ENCODE measurements around the gene RIPK1. TPM values are rescaled to one million over a fixed set of nuclear protein-coding genes. Genes with fewer than 3 reads are reported as not detected.

Gene RIPK1
- total and polyA plus RNA-seq, 9 of the 15 experiments (the other 6 are each of a cell fraction or from before 2014, with no cell fraction given): 3.8 to 24.9 (median 17.7) TPM

- TF ChIP-seq ELK3 (CRISPR knock-in tag; IDR thresholded peaks at IDR 0.05): peak; percentile 84; the same call in 1 of the 2 replicates
- TF ChIP-seq SP2 (IDR thresholded peaks at IDR 0.05; ENCODE audit: extremely low read depth, low read depth, low read length, poor library complexity, severe bottlenecking): no peak
- no peak for TF ChIP-seq ETV6 (IDR thresholded peaks at IDR 0.05; ENCODE audit: borderline replicate concordance in 1 of 2, low read depth in 2 of 2, low read length in 1 of 2)
- no peak for TF ChIP-seq ETV6 (CRISPR knock-in tag; IDR thresholded peaks at IDR 0.05; ENCODE audit: borderline replicate concordance)
- TF ChIP-seq ZNF23 (CRISPR knock-in tag; IDR thresholded peaks at IDR 0.05): peak; percentile 41; the same call in 1 of the 2 replicates
- TF ChIP-seq ID3 (CRISPR knock-in tag; IDR thresholded peaks at IDR 0.05): no peak
- peak; percentile 65; the same call in 1 of the 2 replicates for TF ChIP-seq ID3 (tag; IDR thresholded peaks at IDR 0.05)
- TF ChIP-seq NFRKB (IDR thresholded peaks at IDR 0.05; ENCODE audit: low read depth): peak; percentile 35; the same call in 1 of the 2 replicates
- peak; percentile 92 for TF ChIP-seq HMGN3 (IDR thresholded peaks at IDR 0.05; ENCODE audit: borderline replicate concordance, extremely low read depth, insufficient read length, low read depth, low read length)
- peak; percentile 80 for TF ChIP-seq ZFX (CRISPR knock-in tag; IDR thresholded peaks at IDR 0.05)
- peak; percentile 74; the same call in 1 of the 2 replicates for TF ChIP-seq ATF4 (CRISPR knock-in tag; IDR thresholded peaks at IDR 0.05)
- TF ChIP-seq SPI1 (IDR thresholded peaks at IDR 0.05; ENCODE audit: borderline replicate concordance, low read depth, low read length): no peak
- TF ChIP-seq FOXM1 (IDR thresholded peaks at IDR 0.05; ENCODE audit: low read depth): no peak
- peak; percentile 30; the same call in 1 of the 2 replicates for TF ChIP-seq FOXM1 (CRISPR knock-in tag; IDR thresholded peaks at IDR 0.05; ENCODE audit: low read depth)
- TF ChIP-seq BMI1 (IDR thresholded peaks at IDR 0.05; ENCODE audit: low read length): no peak
- no peak for TF ChIP-seq RBM17 (IDR thresholded peaks at IDR 0.05; ENCODE audit: borderline replicate concordance, low read depth, low read length)
- TF ChIP-seq MBD2 (IDR thresholded peaks at IDR 0.05; ENCODE audit: borderline replicate concordance, low read depth): no peak
- no peak for TF ChIP-seq PHB2 (IDR thresholded peaks at IDR 0.05; ENCODE audit: low read depth)
- no peak for TF ChIP-seq BRF1 (IDR thresholded peaks at IDR 0.05; ENCODE audit: borderline replicate concordance, extremely low read depth, insufficient read length)
- TF ChIP-seq JUN (IDR thresholded peaks at IDR 0.05; ENCODE audit: borderline replicate concordance, low read depth, low read length): no peak; the same call in 1 of the 2 replicates
- TF ChIP-seq JUN (CRISPR knock-in tag; IDR thresholded peaks at IDR 0.05; ENCODE audit: borderline replicate concordance): no peak
Measured at GRCh38 chr6:3162565-3163247, 94.4 kb downstream of the RIPK1 start (continued).
